Urothelium cell line (cell line): ENCODE measurements around the gene DGAT2L6.

Experiments used
- DNase-seq: peaks from one replicate; pipeline ENCODE4 v3.0.0; 2011; ENCODE audit warnings: low spot score, mixed read lengths
- FAIRE-seq: peaks from 2 replicates; lab custom pipeline; 2011; peaks lifted over from hg19 to GRCh38; lab: Jason Lieb, UNC

The DGAT2L6 gene, protein sequence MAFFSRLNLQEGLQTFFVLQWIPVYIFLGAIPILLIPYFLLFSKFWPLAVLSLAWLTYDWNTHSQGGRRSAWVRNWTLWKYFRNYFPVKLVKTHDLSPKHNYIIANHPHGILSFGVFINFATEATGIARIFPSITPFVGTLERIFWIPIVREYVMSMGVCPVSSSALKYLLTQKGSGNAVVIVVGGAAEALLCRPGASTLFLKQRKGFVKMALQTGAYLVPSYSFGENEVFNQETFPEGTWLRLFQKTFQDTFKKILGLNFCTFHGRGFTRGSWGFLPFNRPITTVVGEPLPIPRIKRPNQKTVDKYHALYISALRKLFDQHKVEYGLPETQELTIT

DNA sequence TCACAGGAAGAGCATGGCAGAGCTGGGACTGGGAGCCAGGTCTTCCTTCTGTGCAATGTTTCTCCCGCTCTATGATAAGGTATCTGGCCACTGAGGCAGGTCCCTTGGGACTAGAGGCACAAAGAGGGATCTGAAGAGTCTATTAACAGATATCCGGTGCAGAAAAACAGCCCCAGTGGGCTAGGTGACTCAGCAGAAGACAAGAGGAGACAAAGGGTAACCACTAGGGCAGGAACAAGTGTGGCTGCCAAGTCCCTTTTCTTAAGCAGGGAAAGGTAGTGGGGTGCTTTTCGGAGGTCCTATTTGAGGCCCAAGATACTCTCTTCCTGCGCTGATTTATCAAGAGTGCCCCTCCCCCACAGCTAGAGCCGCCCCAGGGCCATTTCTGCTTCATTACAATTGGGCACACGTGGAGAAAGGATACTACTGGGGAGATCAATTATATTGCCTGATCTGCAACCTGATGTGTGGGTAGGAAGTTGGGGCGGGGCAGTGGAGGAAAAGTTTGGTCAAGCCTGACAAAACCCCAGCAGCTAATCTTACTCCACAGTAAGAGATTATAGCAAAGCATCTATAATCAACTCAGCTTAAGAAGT is at the start of gene DGAT2L6:
Gene DGAT2L6, plus strand, starts transcription at position 546 of the 596 bp plus-strand sequence. CDS start 100 bp downstream, outside the sequence.
- no peak for FAIRE-seq
- no peak for DNase-seq

DNA sequence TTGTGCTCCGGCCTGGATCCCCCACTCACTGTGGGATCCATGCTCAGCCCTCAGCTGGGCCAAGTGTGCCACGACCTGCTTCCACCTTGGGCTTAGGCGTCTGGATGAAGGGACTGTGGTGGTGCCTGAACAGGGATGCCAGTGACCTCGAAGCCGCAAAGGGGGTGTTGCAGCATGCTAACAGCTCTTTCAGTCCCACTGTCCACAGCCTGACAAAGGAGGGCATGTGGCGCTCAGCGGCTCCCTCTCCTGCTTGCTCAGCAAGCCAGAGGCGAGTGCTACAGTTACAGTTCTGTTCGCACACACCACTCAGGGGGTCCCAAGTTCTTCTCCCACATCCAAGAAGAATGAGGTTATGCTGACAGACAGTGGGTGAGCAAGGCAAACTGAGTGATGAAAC is 49.2 kb upstream of the DGAT2L6 start:
- FAIRE-seq (no peak), DNase-seq (no peak)

DNA sequence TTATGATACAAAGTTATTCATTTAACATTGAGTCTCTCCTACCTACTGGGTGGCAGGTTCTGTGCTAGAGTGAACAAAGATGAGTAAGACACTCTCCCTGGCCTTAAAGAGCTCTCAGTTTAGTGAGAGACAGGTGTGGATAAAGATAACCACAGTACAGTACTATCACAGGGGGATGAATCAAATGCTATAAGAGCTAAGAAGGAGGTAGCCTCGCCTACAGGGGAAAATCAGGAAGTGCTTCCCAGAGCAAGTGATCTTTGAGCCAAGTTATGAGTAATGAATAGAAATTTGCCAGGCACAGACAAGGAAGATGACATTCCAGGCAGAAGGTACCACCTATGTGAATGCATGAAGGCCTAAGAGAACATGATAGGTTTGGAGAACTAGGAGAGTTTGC is 47.5 kb upstream of the DGAT2L6 start:
- FAIRE-seq: no peak
- DNase-seq: peak; percentile 4

DNA sequence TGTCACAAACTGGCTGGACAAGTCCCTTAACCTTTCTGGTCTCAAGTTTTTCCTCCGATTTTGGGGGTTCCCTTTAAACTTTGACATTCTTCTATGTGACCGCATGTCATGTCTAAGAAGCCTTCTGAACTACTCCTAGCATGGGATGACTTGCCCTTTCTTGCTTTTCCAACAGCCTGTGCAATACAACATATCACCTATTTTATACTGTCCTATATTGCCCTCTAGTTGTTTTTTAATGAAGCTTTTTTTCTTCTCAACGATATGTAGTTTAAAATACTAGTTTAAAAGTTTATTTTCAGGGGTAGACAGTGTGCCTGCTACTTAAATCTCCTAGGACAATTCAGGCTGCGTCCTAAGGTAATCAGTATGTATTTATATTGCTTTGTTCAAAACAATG is 45.1 kb upstream of the DGAT2L6 start:
- DNase-seq: no peak
- no peak for FAIRE-seq

DNA sequence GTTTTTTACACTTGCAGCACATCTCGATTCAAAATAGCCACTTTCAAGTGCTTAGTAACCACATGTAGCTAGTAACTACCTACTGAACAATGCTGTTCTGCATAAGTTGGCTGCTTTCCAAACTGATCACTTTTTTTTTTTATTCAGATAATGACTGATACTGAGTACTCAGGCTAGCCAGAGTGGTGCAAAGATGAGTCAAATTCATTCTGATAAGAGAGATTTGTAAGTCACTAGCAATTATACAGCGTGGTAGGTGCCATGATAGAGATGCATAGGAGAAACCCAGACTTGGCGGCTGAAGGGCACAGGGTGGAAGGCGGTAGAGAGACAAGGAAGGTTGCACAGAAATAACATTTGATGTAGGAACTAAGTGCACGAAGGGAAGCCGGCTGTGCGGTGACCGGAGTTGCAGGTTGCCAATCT is 44.4 kb upstream of the DGAT2L6 start:
- FAIRE-seq (no peak), DNase-seq (no peak)

DNA sequence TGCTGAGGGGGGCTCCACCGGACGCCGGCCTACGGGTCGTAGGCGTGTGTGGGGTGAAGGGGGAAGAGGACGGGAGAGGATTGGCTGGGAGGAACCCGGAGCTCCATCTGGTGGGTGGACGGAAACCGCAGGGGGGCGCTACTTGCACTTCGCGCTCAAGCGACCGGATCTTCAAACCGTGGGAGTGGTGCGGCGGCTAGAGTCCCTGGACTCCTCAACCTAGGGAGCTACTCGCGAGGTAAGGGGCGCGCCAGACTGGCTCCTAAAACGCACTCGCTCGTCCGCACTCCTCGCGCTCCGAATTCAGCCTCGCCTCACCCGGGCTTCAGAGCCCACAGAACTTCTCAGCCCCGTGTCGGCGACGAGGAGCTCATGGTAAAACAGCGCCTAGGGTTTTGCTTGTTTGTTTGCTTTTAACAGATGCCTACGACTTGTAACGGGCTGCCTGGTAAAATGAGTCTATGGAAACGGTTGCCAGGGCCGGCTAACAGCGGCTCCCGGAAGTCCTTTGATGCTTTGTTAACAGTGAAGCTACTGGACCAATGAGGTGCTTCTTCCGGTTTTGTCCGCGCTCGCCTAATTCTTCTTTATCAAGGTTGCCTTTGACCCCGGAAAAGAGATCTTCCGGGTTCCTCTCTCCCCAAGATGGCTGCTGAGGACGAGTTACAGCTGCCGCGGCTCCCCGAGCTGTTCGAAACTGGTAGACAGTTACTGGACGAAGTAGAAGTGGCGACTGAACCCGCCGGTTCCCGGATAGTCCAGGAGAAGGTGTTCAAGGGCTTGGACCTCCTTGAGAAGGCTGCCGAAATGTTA is 43.8 kb upstream of the DGAT2L6 start, which contains the start of gene IGBP1:
Gene IGBP1, plus strand, starts transcription at position 145 of the 813 bp plus-strand sequence. Its CDS starts 501 bp downstream, at position 646.
- DNase-seq: peak; percentile 85
- FAIRE-seq: no peak

DNA sequence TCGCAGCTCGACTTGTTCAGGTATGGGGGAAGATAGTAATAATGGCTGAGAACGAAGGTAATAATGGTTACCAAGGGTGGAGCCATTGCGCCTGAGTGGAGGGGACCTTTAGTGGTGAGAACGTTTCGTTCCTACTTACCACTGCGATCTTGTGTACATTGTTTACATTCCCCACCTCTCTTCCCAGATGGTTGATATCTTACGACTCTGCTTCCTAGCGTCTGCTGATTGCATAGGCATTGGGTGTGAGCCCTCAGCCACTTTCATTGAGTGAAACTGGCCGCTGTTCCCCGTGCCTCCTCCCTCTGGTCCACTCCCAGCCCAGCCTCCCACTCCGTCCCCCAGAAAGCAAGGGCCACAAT is 43.2 kb upstream of the DGAT2L6 start:
- FAIRE-seq (no peak), DNase-seq (peak; percentile 2)

DNA sequence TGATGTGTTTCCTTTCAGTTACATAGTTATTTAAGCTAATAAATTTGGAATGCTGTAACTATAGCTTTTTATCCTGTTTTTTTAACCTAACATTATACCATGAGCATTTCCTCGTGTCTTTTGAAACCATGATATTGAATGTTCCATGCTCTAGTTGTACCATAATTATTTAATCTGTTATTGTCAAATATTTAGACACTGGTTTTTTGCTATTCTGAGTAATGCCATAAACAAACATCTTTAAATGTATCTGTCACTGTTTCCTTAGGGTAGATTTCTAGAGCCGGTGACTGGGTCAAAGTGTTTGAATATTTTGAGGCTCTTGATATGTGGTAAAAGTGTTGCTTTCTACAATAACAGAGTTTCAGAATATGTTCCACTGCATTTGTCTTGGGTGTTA is 38.7 kb upstream of the DGAT2L6 start:
- no peak for DNase-seq
- FAIRE-seq: no peak

DNA sequence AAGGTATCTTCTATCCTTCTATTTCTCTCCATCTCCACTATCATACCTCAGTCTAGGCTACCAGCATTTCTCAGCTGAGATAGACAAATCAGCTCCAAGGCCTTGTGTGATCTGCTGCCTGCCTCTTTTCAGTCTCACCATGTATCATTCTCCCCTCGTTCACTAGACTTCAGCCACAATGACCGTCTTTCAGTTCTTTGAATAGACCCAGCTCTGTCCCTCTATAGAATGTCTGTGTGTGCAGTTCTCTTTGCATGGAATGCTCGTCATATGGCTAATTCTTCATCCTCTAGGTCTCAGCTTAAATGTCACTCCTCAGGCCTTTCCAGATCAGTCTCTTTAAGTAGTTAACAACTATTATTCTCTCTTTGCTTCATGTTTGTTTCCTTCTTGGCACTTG is 37.5 kb upstream of the DGAT2L6 start:
- DNase-seq (no peak), FAIRE-seq (no peak)

DNA sequence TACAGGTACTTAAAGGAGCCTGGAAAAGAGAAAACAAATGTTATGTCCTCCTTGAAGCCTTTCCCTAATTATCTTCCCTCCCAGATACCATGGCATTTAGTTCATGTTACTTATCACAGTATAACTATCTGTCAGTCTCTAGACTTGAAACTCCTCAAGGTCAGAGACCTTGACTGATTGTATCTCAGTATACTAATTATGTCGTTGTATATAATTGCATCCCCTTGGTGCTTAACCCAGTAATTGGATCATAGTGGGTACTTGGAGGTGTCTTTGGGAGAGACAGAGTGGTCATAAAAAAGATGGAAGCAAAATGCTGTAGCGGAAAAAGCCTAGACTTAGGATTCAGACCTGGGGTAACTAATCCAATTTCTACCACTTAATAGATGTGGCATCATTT is 35.9 kb upstream of the DGAT2L6 start:
- FAIRE-seq (no peak), DNase-seq (no peak)

DNA sequence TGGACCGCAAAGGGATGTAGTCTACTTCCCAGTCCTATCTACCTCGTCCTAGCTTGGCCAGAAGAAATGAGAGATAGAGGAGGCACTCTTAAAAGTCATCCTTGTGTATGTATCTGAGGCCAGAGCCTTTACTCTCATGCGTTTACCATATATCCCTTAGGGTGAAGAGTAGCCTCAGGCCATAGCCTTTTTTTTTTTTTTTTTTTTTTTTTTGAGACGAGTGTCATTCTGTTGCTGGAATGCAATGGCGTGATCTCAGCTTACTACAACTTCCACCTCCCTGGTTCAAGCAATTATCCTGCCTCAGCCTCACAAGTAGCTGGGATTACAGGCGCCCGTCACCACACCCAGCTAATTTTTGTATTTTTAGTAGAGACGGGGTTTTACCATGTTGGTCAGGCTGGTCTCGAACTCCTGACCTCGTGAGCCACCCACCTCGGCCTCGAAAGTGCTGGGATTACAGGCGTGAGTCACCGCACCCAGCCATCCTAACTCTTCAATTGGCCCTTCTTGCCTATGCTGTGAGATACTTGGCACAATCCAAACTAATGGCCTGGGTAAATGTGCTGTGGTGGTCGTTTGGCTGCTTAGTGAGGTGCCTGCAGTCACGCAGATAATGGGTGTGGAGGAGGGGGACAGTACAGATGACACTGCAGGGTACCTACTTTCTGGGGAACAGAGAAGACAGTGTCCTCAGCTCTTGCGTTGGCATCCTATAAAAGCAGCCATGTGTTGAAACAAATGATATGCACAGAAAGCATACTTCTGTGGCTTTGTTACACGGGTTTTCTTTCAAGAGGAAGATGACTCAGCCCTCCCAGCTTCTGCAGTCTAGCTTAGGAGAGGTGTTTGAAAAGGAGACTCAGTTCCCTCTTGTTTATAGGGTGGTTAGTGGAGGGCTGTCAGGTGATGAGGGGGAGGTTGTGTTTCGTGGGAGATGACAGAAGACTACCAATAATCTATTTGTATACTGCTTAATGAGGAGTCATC is 10.4 kb upstream of the DGAT2L6 start:
- no peak for FAIRE-seq
- peak; percentile 31 for DNase-seq

DNA sequence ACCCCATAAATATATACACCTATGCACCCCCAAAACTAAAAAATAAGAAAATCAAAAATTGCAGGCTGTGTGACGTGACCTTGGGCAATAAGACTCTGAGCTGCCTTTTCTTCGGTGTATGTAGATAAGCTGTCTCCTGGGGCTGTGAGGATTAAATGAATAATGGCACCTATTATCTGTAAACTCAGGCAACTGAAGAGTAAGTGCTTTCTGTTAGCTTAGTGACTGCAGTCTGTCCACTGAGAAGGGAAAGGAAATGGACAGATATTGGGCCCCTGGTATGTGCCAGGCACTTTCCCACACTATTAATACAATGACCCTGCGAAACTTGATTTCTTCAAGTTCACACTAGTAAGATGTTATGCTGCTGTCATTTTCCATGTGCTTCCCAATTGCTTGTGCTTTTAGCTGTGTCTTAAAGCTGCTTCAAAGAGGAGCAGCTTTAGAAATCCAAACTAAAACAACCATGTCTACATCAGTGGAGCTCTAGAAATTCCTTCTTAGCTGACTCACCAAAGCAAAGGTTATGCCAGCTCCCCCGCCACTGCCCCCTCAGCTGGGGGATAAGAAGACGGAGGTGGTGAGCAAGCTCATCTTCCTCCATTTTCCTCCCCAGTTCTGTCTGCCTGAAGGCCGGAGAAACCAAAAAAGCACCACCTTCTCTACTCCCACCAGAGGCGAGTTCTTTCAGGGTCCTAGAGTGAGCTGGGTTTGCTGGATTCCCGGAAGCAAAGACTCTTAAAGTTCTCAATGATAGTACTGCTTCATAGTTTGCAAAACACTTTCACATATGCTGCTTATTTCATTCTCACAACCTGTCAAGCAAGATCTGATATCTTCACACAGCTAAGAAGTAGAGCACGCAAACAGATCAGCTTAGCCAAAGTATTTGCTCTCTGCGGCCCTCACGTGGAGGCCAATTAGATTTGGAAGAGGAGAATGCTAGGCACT is 8.8 kb upstream of the DGAT2L6 start:
- DNase-seq (peak; percentile 72), FAIRE-seq (no peak)

DNA sequence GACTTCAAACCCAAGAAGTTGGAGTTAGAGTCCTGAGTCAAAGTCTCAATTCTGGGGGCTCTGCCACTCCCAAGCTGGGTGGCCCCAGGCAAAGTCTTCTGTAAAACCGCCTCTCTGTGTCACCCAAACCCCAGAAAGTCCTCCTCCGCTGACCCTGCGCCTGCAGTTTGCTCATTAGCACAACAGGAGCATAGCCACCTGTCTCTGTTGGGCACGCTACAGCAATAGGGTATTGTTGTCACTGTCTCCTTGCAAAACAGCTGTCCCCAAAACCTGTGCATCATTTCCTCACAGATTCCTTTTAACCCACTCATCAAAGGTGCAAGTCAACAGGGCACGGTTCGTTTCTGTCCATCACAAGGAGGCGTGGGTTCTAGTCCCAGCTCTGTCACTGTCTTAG is 8.0 kb upstream of the DGAT2L6 start:
- no peak for FAIRE-seq
- DNase-seq: no peak

DNA sequence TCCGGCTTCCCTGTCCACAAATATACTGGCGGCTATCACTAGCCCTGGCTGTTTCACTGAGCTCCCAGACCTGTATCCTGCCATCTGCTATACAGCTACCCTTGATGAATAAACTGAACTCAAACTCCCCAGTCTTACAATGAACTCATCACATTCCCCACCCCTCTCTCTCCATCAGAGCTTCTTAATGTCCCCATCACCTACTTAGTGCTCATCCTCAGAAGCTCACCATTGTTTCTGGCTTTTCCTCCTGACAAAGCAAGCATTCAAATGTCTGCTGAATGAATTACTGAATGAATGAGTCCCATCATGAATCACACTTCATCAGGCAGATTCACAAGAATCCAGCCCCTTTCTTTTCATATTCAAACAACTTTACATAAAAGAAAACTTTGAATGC is 5.7 kb upstream of the DGAT2L6 start:
- DNase-seq (no peak), FAIRE-seq (no peak)

DNA sequence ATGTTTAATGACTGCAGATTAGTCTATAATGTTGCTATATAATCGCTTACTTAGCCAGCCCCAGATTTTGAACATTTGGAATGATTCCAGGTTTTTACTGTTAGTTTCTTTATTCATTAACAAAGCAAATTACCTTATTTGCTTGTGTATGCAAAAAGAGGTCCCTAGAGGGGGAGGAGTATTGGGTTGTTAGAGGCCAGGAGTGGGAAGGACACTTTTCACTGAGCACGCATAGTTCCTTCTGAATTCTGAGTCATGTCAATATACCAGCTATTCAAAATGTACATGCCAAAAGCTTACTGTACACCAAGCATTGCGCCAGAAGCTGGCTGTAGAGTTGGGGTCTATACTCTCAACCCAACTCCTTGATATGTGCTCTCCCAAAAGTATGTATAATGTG is 5.1 kb upstream of the DGAT2L6 start:
- FAIRE-seq: no peak
- no peak for DNase-seq

DNA sequence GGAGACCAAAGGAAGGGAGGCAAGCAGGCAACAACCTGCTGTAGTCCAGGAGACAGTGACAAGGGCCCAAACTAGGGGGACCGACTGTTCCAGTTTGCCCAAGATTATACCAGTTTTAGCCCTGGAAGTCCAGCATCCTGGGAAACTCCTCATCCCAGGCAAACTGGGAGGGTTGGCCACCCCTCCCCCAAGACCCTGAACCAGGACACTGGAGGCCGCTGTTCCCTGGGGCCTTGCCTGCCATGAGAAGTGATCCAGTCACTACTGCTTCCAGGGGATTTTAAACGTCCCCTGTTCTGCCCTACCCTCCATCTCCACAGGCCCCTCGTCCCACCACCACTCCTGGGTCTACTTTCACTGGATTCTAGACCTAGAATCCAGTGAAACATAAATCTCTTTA is 4.3 kb upstream of the DGAT2L6 start:
- DNase-seq (no peak), FAIRE-seq (no peak)

DNA sequence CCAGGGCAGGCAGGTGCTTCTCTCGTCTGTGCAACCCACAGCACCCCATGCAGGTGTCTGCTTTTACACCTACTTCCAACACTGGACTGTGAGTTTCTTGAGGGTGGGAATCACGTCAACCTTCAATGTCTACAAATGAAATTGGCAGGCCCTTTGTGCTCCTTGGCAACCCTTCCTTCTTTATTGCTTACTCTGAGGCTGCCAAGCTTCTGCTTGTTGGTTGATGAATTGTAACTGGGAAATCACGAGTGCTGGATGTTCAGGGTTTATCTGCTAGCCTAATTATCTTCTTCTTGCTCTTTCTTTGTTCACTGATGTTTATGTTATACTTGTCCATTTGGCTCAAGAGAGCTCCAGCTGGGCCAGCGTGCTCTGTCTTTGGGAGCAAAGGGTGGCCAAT is 2.5 kb upstream of the DGAT2L6 start:
- no peak for FAIRE-seq
- DNase-seq: no peak

DNA sequence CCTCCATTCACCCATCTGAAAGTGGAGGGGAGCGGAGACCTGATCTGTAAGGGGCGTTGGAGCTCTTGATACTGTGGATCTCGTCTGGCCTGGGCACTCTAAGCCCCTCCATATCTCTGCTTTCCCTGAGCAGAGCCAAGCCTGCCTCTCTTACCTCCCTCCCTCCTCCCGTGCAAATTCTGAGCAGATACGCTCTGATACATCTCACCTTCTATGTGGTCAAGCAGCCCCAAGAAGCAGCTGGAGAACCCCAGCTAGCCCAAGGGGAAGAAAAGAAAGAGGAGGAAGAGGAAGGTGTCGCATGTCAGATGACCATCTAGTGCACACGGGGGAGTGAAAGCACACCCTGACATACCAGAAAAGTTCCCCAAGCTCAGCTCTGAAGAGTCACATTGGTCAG is 1.9 kb upstream of the DGAT2L6 start:
- DNase-seq (no peak), FAIRE-seq (no peak)

DNA sequence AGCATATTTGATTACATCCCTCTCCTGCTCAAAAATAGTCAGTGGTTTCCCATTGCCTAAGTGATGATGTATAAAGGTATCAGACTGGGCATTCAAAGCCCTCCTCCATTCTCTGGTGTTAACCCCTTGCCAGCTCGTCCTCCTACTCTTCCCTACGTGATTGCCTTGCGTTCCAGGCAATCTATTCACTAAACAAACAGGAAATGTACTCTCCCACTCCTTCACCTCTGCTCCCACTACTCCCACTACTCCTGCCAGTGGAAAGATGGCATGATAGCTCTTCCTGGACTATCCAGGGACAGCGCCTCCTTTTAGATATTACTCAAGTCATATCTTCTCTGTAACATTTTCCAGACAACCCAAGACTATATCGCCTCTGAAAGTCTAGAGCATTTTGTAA is 5.8 kb downstream of the DGAT2L6 start:
- no peak for FAIRE-seq

More for the DNA sequence above, 5.8 kb downstream of the DGAT2L6 start:
- DNase-seq: no peak
